Mesothelial cell of epicardium (in vitro differentiated cells): ENCODE results near the gene SORL1. TPM values are rescaled to one million over a fixed set of nuclear protein-coding genes. Genes with fewer than 3 reads are reported as not detected.

Experiments
- DNase-seq, 2 experiments: peaks; one replicate each; pipeline ENCODE4 v3.0.0; 2021; ENCODE audit warnings: low spot score in 2 of 2; ENCODE audit not compliant: unreplicated experiment in 2 of 2
- H3K27ac Mint-ChIP-seq: 2 replicates; pipeline ENCODE4 v1.8.0; 2021; ENCODE audit warnings: mixed read lengths
- H3K27me3 Mint-ChIP-seq: 2 replicates; pipeline ENCODE4 v1.8.0; 2021; ENCODE audit warnings: low read depth, mixed read lengths
- H3K36me3 Mint-ChIP-seq: 2 replicates; pipeline ENCODE4 v1.8.0; 2021; ENCODE audit warnings: mixed read lengths
- H3K4me1 Mint-ChIP-seq: 2 replicates; pipeline ENCODE4 v1.8.0; 2021; ENCODE audit warnings: mixed read lengths
- H3K4me3 Mint-ChIP-seq: 2 replicates; pipeline ENCODE4 v1.8.0; 2021; ENCODE audit warnings: mild to moderate bottlenecking, moderate library complexity, mixed read lengths
- H3K9me3 Mint-ChIP-seq: 2 replicates; pipeline ENCODE4 v1.8.0; 2021; ENCODE audit warnings: mixed read lengths
- CTCF ChIP-seq: fragments of 200-600 bp; sonication (generic); IDR thresholded peaks from one replicate; pipeline ENCODE4 v1.5.0; 2021; ENCODE audit warnings: antibody characterized with exemption; ENCODE audit not compliant: unreplicated experiment
- total RNA-seq: library from RNA; stranded (reverse); gene quantifications from 3 replicates; pipeline ENCODE4 v1.2.1, GENCODE V29; 2021

The SORL1 gene
- total RNA-seq, 1 donor from 2014 or later = 32.8 TPM

- TF ChIP-seq CTCF = no peak
- DNase-seq = no peak
- Mint-ChIP-seq H3K27me3 (no peaks in the 10 kb centered on the region), H3K4me1 (peaks cover 5% of the 10 kb centered on the region), H3K36me3 (peaks cover 56% of the 10 kb centered on the region), H3K4me3 (no peak overlapping the region), H3K27ac (no peak overlapping the region), H3K9me3 (no peaks in the 10 kb centered on the region)
These were observed 159.1 kb downstream of the SORL1 start for GRCh38 chr11:121611242-121611641.

- DNase-seq = no peak
- TF ChIP-seq CTCF = no peak
- H3K27me3 Mint-ChIP-seq = no peaks in the 10 kb centered on the region
- H3K27ac Mint-ChIP-seq = no peak overlapping the region
- H3K4me1 Mint-ChIP-seq = peaks cover 10% of the 10 kb centered on the region
- no peak overlapping the region for H3K4me3 Mint-ChIP-seq
- H3K9me3 Mint-ChIP-seq = no peaks in the 10 kb centered on the region
- H3K36me3 Mint-ChIP-seq = peaks cover 45% of the 10 kb centered on the region
These were observed 161.6 kb downstream of the SORL1 start for GRCh38 chr11:121613724-121614123.

- peaks cover 38% of the 10 kb centered on the region for H3K36me3 Mint-ChIP-seq
- H3K4me3 Mint-ChIP-seq = no peak overlapping the region
- no peaks in the 10 kb centered on the region for H3K27me3 Mint-ChIP-seq
- H3K9me3 Mint-ChIP-seq = no peaks in the 10 kb centered on the region
- DNase-seq = no peak
- peaks cover 11% of the 10 kb centered on the region for H3K4me1 Mint-ChIP-seq
- H3K27ac Mint-ChIP-seq = no peak overlapping the region
- no peak for TF ChIP-seq CTCF
These were observed 162.6 kb downstream of the SORL1 start for GRCh38 chr11:121614636-121615240.

- H3K4me1 Mint-ChIP-seq = peaks cover 11% of the 10 kb centered on the region
- H3K4me3 Mint-ChIP-seq = no peak overlapping the region
- no peaks in the 10 kb centered on the region for H3K27me3 Mint-ChIP-seq
- no peak overlapping the region for H3K27ac Mint-ChIP-seq
- H3K36me3 Mint-ChIP-seq = peaks cover 34% of the 10 kb centered on the region
- no peak for DNase-seq
- TF ChIP-seq CTCF = no peak
- no peaks in the 10 kb centered on the region for H3K9me3 Mint-ChIP-seq
These were observed 163.4 kb downstream of the SORL1 start for GRCh38 chr11:121615501-121615900.

GRCh38 chr11:121618516-121618915 is 166.4 kb downstream of the SORL1 start:
- H3K36me3 Mint-ChIP-seq = peaks cover 42% of the 10 kb centered on the region
- H3K4me1 Mint-ChIP-seq = peaks cover 11% of the 10 kb centered on the region
- H3K9me3 Mint-ChIP-seq = no peaks in the 10 kb centered on the region
- no peak for TF ChIP-seq CTCF
- no peak overlapping the region for H3K27ac Mint-ChIP-seq
- no peak for DNase-seq
- H3K27me3 Mint-ChIP-seq = no peaks in the 10 kb centered on the region
- H3K4me3 Mint-ChIP-seq = no peak overlapping the region
